GM19351 (cell line): Measurements from ENCODE around the gene UPB1.

Source experiments
- ATAC-seq: cut with Tn5 transposase; IDR thresholded peaks from one replicate; pipeline ENCODE4 v1.9.1; 2021; ENCODE audit warnings: mild to moderate bottlenecking, moderate library complexity; ENCODE audit not compliant: unreplicated experiment

Gene UPB1

GRCh38 chr22:24494528-24495364 is at the start of gene UPB1:
Gene UPB1, plus strand, starts transcription at chr22:24495332. Its CDS starts 72 bp downstream, at chr22:24495404.
- ATAC-seq, result no peak

GRCh38 chr22:24445481-24446259 is 49.5 kb upstream of the UPB1 start:
- ATAC-seq, result no peak

- ATAC-seq, result no peak
These were observed 48.9 kb upstream of the UPB1 start for GRCh38 chr22:24446260-24446611.

- ATAC-seq, result no peak
These were observed 44.5 kb upstream of the UPB1 start for GRCh38 chr22:24450610-24451009.

- no peak for ATAC-seq
These were observed 44.0 kb upstream of the UPB1 start for GRCh38 chr22:24451162-24451561.

- no peak for ATAC-seq
These were observed 41.3 kb upstream of the UPB1 start for GRCh38 chr22:24453853-24454252.

GRCh38 chr22:24455039-24455438 is 40.1 kb upstream of the UPB1 start:
- no peak for ATAC-seq

GRCh38 chr22:24455751-24456426 is 39.2 kb upstream of the UPB1 start:
- ATAC-seq, result no peak

GRCh38 chr22:24457894-24458420 is 37.2 kb upstream of the UPB1 start:
- ATAC-seq, result no peak

- ATAC-seq, result no peak
These were observed 35.2 kb upstream of the UPB1 start for GRCh38 chr22:24459911-24460310.

GRCh38 chr22:24460418-24461089 is 34.6 kb upstream of the UPB1 start:
- no peak for ATAC-seq

GRCh38 chr22:24463071-24463760 is 31.9 kb upstream of the UPB1 start:
- ATAC-seq, result no peak

- ATAC-seq, result no peak
These were observed 29.6 kb upstream of the UPB1 start for GRCh38 chr22:24465566-24465965.

- ATAC-seq, result no peak
These were observed 29.2 kb upstream of the UPB1 start for GRCh38 chr22:24465975-24466374.

GRCh38 chr22:24466716-24467328 is 28.3 kb upstream of the UPB1 start:
- ATAC-seq, result no peak

- ATAC-seq, result no peak
These were observed 27.8 kb upstream of the UPB1 start for GRCh38 chr22:24467340-24467739.

- no peak for ATAC-seq
These were observed 23.6 kb upstream of the UPB1 start for GRCh38 chr22:24471570-24471969.

GRCh38 chr22:24473284-24473683 is 21.8 kb upstream of the UPB1 start:
- ATAC-seq, result no peak

- ATAC-seq, result no peak
These were observed 20.9 kb upstream of the UPB1 start for GRCh38 chr22:24474221-24474620.
